HG02840 (cell line): Measurements from ENCODE around the gene TNFRSF25.

Source experiments
- ATAC-seq: cut with Tn5 transposase; IDR thresholded peaks from one replicate; pipeline ENCODE4 v1.9.1; 2021; ENCODE audit warnings: mild to moderate bottlenecking, moderate library complexity, moderate number of reproducible peaks; ENCODE audit not compliant: unreplicated experiment, low FRiP score

TNFRSF25 gene

GRCh38 chr1:6489383-6489765, 23.4 kb upstream of the TNFRSF25 start:
- ATAC-seq: no peak

- ATAC-seq: no peak
Observed at GRCh38 chr1:6488602-6489382, 22.8 kb upstream of the TNFRSF25 start.

- ATAC-seq: no peak
Observed at GRCh38 chr1:6487804-6488484, 22.0 kb upstream of the TNFRSF25 start.

- ATAC-seq: no peak
Observed at GRCh38 chr1:6486433-6487011, 20.5 kb upstream of the TNFRSF25 start.

GRCh38 chr1:6485168-6486101, 19.5 kb upstream of the TNFRSF25 start:
- no peak for ATAC-seq

- ATAC-seq: no peak
Observed at GRCh38 chr1:6484826-6485167, 18.8 kb upstream of the TNFRSF25 start.

GRCh38 chr1:6483761-6484117, 17.8 kb upstream of the TNFRSF25 start:
- ATAC-seq: no peak

GRCh38 chr1:6483017-6483760, 17.2 kb upstream of the TNFRSF25 start:
- no peak for ATAC-seq

- ATAC-seq: no peak
Observed at GRCh38 chr1:6481820-6482219, 15.8 kb upstream of the TNFRSF25 start.

GRCh38 chr1:6477039-6477820, 11.3 kb upstream of the TNFRSF25 start:
- ATAC-seq: no peak

GRCh38 chr1:6476483-6476882, 10.5 kb upstream of the TNFRSF25 start:
- no peak for ATAC-seq

- ATAC-seq: no peak
Observed at GRCh38 chr1:6475381-6476133, 9.6 kb upstream of the TNFRSF25 start.

GRCh38 chr1:6474815-6475282, 8.9 kb upstream of the TNFRSF25 start:
- ATAC-seq: no peak

GRCh38 chr1:6473974-6474814, 8.2 kb upstream of the TNFRSF25 start:
- ATAC-seq: no peak

GRCh38 chr1:6473156-6473555, 7.2 kb upstream of the TNFRSF25 start:
- no peak for ATAC-seq

- ATAC-seq: no peak
Observed at GRCh38 chr1:6472391-6472790, 6.4 kb upstream of the TNFRSF25 start.

- ATAC-seq: no peak
Observed at GRCh38 chr1:6471970-6472368, 6.0 kb upstream of the TNFRSF25 start.
